ENCODE data around the gene NSMCE1.

NSMCE1 gene

DNA sequence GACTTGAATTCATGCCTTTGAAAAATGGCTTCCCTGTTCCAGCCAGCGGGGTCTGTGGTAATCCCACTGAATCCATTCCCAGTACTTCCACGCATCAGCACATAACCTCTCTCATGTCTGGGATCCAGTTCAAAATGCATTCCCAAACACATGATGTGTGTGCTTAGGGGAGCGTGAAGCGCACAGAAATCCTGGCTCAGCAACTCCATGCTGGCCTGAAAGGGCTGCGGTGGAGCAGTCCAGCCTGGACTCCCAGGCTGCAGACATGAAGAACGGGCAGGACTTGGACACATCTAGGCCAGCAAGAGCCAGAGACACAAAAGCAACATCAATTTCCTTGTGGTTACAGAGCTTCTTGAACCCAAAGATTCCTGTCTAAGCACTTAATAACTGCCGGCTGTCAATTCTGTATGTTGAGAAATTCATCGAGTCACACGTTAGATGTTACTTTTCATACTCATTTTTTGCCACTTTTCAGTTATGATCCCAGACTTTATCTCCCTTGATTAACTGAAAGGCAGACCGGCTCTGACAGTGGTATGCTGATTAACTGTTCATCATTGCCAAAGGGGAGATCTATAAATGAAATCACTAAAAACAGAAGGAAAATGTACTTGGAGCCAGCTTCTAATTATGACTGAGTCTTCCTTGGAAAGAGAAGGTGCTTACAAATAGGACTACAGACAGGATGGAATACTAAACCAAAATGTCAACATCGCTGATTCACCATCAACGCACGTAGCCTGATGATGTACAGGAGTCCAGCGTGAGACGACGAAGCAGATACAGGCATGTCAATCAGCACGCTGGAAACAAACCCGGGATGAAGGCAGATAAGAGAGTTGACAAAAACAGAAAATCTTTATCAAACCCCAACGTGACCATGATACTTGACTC lies 23.0 kb downstream of the NSMCE1 start:
- no peak for DNase-seq (ENCODE audit: low read depth in 2 of 2, low spot score in 1 of 2)

DNA sequence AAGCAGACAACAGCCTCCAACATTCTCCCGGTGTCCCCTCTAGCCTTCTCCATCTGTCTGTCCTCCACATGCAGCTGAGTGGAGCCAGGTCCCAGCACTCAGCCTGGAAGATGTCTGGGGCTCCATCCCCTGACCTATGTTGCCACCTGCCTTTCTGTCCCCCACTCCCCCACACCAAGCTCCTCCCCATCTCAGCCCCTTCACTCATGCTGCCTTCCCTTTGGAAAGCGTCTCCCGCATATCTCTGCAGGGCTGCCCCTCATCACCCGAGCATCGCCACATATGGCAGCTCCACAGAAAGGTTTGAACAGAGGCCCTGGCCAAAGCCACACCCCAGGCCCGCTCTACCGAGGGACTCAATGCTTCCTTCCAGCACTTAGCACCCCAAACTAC lies 24.2 kb downstream of the NSMCE1 start:
- DNase-seq (ENCODE audit: low read depth in 2 of 2, low spot score in 1 of 2): no peak

DNA sequence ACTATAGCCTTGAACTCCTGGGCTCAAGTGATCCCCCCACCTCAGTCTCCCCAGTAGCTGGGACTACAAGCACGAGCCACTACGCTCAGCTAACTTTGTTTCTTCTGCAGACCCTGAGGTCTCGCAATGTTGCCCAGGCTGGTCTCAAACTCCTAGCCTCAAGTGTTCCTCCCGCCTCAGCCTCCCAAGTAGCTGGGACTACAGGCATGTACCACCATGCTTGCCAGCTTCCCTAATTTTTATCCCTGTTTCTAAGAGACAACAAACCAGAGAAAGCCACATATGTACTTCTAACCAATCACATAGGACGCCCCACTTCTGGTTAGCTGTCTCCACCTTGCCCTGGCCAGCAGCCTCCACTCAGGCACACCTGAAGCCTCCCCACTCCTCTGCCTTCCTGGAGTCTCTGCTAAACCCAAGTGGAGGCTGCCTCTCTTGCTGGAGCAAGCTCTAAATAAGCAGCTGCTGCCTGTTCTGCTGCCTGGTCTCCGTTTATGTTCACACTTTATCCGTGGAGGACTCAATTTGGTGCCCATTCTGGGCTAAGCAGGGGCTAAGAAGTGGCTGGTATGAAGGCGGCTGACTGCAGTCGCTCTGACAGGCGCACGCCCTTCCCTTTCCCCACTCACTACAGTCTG lies 24.7 kb downstream of the NSMCE1 start:
- DNase-seq (ENCODE audit: low read depth in 2 of 2, low spot score in 1 of 2): no peak

DNA sequence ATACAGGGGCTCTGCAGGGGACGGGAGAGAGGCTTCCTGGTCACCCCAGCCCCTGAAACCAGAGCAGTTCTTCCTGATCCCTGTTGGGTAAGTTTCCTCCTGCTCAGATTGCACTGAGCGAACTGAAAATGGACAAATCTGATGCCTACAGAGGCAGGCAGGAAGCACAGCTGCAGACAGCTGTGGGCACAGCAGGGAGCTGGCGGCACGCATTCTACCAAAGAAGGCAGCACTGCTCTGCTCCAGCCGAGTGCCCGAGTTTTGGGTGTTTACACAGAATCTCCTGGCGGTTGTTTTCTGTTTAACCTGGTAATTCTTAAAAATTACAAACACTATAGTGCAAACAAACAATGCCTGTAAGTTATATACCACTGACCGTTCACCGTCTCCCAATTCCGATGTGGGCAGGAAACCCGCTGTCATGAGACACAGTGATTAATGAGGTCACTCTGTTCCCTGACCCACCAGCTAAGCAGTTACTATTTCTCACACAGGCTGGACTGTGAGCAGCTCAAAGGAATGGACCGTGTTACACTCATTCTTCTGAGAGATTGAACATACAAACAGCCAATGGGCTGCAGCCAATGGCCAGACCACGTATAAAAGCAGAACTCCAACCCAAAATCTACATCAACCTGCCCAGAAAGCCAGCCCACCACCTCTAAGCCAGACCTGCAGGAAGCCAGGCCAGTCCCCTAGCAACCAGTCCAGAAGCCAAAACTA lies 25.5 kb downstream of the NSMCE1 start:
- DNase-seq (ENCODE audit: low read depth in 2 of 2, low spot score in 1 of 2): no peak

DNA sequence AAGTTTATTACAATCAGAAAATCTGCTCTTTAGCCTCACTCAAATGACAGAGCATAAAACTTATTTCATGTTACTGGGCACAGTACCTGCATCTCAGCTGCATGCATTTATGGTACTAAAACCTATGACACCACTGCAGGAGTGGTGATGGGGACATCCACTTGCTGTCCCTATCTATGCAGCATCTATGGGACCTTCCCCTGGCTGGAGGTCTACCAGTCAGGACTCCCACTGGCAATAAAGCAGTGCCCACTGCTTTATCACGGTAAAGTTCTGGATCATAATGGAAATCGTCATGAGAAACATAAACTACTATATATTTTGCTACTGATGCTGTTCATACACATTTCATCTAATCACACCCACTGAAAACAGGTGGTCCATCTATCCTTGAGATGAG lies 26.2 kb downstream of the NSMCE1 start:
- DNase-seq (ENCODE audit: low read depth in 2 of 2, low spot score in 1 of 2): no peak

DNA sequence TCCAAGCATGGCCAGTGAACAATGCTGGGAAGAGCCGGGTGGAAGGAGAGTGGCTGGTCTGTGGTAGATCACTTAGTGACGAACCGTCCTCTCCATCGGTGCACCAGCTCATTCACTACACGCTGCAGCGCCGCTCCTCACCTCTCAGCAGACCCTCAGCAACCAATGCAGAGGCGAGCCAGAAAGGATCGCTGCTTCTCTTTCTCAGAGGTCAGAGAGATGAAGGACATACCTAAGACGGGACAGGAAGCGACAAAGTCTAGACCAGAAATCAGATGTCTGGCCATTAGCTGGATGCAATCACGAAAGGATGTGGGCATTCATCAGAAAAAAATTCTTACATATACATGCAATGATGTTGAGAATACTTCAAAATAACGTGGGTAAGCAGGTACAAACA lies 26.9 kb downstream of the NSMCE1 start:
- DNase-seq (ENCODE audit: low read depth in 2 of 2, low spot score in 1 of 2): no peak

DNA sequence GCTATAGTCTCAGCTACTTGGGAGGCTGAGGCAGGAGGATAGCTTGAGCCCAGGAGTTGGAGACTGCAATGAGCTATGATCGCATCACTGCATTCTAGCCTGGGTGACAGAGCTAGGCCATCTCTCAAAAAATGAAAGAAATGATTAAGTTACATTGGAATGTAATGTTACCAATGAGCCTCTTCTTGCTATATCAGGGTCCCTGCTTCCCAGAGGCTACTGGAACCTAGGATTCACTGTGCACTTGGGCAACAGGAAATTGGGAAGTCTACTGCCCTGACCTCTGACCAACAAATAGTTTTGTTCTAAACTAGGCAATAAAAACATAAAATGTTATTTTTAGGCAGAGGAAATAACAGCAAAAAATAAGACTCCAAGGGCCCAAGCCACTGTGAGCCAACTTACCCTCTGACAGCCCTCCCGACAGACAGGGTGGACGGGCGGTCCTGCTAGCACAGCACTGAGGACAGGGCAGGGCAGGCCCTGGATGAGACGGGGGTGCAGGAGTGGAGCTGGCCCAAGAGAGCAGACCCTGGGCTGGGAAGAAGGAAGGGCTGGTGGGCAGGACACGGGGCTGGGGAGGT lies 27.5 kb downstream of the NSMCE1 start:
- no peak for DNase-seq (ENCODE audit: low read depth in 2 of 2, low spot score in 1 of 2)

DNA sequence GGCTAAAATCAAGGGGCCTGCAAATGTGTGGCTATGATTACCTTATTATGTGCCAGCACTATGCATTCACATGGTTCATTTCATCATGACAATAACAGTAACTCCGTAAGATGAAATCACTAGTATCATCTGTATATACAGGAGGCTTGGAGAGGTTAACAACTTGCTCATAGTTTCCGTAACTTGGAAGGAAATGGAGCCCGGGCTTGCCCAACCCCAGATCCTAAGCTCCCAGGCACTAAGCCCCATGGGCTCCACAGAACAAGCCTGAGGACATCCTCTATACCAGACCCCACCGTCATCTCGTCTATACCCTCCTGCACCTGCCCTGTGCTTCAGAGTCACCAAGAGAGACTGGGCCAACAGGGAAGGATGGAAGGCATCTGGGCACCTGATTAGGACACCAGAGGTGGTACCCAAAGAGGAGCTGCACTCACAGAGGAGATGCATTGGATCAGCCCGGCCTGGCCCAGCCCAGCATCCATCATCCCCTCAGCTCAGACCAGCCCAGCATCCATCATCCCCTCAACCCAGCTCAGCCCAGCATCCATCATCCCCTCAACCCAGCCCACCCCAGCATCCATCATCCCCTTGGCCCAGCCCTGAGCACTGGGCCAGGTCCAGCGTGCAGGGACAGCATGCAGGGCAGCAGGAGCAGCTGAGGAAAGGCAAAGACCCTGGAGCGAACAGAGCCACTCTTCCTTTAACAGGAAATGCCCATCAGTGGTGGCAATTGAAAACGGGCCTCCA lies 28.5 kb downstream of the NSMCE1 start:
- DNase-seq (ENCODE audit: low read depth in 2 of 2, low spot score in 1 of 2): no peak

DNA sequence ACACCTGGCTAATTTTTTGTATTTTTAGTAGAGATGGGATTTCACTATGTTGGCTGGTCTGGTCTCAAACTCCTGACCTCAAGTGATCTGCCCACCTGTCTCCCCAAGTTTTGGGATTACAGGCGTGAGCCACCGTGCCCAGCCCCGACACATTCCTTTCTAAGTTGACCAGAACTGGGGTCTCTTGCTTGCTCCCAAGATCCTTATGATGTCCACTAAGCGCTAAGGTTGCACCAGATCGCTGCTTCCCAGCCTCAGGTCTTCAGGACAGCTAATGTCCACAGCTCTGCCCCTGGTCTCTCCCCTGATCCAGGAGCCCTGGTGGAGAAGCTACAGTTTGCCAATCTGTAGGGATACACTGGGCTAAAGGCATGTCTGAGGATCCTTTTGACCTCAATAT lies 29.5 kb downstream of the NSMCE1 start:
- no peak for DNase-seq (ENCODE audit: low read depth in 2 of 2, low spot score in 1 of 2)

DNA sequence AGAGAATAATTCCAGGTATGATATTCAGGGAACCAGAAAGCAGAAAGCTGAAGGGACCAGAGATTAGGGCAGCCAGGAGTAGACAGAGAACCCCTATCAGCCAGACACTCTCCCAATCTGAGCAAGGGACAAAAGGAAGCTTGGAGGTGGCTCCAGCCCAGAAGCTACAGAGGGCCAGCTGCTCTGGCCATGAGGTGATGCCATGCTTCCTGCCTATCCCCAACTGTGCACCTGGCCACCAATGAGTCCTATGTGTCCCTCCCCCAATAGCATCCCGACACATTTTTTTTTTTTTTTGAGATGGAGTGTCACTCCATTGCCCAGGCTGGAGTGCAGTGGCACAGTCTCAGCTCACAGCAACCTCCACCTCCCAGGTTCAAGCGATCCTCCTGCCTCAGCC lies 30.0 kb downstream of the NSMCE1 start:
- no peak for DNase-seq (ENCODE audit: low read depth in 2 of 2, low spot score in 1 of 2)

DNA sequence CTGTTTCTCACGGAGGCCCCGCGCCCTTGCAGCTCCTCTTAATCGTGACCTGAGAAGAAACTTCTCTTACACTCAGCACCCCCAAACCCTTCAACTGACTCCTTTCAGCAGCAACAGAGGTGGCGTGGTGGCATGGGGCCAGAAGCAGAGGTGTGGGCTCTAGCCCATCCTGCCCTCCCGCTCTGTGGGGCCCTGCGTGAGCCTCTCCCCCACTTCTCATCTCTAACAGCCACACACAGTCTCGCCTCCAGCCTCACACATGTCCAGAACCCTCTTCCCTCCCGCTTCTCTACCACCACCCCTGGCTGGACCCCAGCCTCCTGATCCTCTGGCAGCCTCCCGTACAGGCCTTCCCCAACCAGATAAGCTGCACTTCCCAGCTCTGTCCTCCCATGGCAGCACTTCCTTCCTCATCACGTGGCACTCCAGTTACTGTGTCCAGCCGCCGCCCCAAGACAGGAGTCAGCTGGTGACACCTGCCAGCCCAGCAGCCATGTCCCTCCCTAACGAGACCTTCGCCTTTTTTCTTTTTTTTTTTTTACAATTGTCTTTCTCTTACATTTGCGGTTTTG lies 30.5 kb downstream of the NSMCE1 start:
- no peak for DNase-seq (ENCODE audit: low read depth in 2 of 2, low spot score in 1 of 2)

DNA sequence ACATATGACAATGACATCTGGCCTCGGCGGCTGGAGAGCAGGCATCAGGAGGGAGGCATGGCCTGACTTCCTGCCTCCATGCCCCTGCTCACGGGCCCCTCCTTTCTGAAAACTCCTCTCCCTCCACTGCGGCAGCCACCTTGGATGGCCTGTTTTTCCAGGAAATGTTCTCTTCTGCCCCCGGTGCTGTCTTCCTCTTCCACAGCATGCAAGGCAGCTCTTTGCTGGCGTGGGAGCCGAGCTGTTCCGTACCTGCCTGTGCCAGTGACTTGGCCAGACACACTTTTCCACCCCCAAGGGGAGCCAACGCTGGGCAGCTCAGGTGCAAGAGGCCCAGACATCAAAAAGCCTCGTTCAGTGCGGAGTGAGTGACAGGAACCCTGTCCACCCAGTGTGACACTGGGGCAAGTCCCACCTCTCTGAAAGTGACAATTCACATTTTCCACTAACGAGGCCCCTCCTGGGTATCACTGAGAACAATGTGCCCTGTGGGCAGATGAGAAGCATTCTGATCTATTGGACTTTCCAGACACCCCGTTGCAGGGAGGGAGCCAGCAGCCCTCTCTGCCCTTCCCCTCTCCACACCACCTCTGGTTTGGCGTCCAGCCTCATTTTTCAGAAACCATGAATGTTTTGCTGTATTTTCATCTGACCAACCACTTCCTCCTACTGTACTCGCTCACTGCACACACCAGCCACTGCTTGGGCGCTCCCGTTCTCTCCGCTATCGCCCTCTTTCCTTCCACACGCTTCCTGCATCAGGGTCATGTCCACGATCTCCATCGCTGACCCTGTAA lies 31.2 kb downstream of the NSMCE1 start:
- peak; percentile 38 to 59 for DNase-seq (ENCODE audit: low read depth in 2 of 2, low spot score in 1 of 2)

DNA sequence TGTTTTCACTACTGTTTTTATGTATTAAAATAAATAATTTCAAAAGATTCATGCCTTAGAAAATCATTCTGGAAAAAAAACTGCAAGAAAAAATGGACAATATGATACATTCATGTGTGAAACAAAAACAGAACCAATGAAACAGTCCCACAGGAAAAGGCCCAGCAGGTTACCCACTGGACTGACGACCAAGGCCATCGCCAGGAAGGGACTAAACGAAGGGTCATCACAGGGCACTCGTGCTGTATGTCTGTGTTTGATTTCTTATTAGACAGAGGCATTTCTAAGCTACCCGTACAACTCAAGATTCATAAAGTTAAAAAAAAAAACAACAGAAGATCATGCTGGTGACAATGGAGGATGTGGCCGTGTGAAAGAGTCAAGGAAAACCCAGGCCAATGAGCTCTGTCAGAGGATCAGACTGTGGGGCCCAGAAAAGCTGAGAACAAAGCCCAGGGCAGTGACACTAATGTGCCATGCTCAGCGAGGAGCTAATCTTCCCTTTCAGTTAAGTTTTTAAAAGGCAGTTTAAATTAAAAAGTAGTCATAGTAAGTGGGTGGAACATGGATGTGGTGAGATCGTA lies 31.8 kb downstream of the NSMCE1 start:
- DNase-seq (ENCODE audit: low read depth in 2 of 2, low spot score in 1 of 2): no peak

DNA sequence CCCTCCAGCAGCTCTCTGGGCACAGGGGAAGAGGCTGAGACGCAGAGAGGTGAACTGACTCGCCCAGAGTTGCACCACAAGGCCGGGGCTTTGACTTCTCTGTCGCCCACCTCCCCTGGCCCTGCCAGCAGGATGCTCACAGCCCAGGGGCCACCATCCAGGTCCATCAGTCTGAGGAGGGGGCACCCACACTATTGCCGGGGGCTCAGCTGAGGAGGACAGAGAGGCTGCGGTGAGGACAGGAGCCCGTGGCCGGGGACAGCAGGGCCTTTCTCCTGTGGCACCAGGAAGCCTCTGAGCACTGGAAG lies 32.7 kb downstream of the NSMCE1 start:
- DNase-seq (ENCODE audit: low read depth in 2 of 2, low spot score in 1 of 2): no peak

DNA sequence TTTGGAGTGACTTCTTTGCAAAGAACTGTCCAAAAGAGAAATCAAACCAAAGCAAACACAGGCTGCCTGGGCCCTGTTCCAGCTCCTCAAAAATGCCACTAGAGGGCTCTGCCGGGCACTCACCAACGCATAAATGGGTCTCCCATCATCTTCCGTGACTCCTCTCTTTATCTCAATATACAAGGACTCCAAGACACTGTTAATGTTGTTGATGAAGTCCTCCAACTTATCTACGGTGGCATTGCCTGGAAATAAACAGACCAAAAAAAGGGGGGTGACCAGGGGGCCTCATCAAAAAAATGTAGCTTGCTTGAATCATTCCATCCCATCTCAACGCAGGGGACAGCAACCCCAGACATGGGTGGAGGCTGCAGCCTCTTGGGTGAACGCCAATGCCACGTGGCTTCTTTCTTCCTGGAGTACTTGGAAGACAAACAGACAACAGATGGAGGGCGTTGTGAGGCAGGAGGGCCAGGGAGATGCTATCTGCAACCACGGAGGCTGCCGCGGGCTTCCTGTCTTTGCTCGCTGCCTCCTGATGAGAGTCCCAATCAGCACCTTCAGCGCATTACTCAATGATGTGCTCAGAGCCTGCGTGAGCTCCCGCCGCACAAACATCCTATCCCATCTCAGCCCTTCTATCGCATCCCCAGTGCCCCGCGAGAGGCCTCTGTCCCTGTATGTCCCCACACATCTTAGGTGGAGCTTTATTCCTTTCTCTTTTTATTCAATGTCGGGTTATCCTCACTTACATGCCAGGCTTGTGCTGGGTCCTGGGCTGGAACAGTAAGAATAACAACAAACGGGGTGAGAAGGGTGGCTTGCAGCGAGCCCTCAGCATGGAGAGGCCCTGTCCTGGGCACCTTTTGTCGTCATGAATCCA lies 33.3 kb downstream of the NSMCE1 start:
- DNase-seq (ENCODE audit: low read depth in 2 of 2, low spot score in 1 of 2): peak; percentile 60 to 80

DNA sequence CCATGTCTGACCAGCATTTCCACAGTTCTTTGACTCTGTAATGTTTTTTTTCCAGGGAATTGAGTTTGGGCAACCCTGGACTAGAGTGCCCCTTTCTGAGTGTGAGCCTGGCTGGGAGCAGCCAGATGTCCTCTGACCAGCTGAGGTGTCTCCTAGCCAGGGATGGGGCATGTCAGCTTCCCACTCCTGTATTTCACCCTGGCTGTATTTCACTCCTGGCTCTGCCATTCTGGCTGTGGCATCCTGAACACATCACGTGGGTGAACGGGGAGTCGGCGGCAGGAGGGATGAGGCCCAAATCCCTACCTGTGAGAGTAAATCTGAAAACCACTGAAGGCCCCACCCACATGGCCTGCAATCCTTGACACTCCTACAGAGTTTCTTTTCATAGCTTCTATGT lies 34.0 kb downstream of the NSMCE1 start:
- DNase-seq (ENCODE audit: low read depth in 2 of 2, low spot score in 1 of 2): no peak

DNA sequence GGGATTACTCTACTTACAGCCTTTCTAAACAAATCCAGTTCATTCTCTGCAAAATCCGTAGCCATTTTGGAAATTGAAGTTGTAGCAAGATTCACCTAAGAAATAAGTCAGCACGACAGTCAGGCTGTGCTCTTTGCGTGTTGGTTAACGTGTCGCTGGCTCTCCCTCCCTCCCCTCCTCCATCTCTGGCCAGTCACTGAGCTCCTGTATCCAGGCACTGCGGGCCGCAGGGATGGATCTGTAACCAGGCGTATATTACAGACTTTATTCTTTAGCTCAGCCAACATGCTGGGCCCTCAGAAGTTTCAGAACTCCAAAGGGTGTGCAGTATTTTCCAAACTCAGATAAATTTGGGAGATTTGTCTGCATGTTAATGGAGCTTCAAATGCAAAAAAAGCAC lies 34.4 kb downstream of the NSMCE1 start:
- no peak for DNase-seq (ENCODE audit: low read depth in 2 of 2, low spot score in 1 of 2)

DNA sequence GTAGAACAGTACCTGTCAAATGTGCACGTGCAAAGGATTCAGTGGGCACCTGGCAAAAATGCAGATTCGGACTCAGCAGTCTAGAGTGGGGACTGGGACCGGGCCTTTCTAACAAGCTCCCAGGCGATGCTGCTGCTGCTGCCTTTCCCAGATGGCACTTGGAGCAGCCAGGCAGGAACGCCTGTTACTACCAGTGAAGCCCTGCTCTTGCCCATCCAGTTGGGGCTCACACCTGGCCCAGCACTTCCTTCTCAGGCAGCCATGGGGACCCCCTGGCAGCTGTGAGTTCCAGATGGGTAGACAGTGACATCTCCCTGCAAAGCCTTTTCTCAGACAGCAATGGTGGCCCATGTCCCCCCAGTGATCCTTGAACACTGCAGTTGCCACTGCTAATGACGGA lies 34.8 kb downstream of the NSMCE1 start:
- DNase-seq (ENCODE audit: low read depth in 2 of 2, low spot score in 1 of 2): no peak
